T47D (cell line): ENCODE results near the gene TMEM178B.

Source experiments
- DNase-seq, 2 experiments: peaks; one replicate each; pipeline versions ENCODE4 v3.0.0 to v3.0.0-alpha.2; 2011 to 2012; ENCODE audit warnings: low read depth in 1 of 2, low spot score in 1 of 2
- JUND ChIP-seq: IDR thresholded peaks from 2 replicates; pipeline ENCODE4 v1.6.1; 2012; ENCODE audit warnings: low read depth
- in situ Hi-C: cut with HindIII; loops from 2 replicates; pipeline ENCODE4 v1.10.0; 2016; ENCODE audit warnings: low sequenced_read_pairs, low pct_unique_long_range_greater_than_20kb

TMEM178B gene

DNA sequence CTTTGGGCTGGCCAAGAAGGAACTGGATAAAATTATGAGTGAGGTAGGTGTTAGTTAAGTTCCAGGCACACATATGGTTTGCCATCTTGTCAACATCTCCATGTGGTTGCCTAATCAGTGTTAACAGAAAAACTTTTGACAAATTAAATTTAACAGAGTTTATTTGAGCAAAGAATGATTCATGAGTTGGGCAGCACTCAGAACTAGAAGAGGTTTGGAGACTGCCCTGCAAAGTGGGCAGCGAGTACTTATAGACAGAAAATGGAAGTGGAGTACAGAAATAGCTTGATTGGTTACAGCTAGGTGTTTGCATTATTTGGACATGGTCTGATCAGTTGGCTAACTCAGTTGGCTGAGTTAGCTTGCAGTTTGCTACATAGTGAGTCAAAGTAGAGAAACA, 439.9 kb downstream of the TMEM178B start:
- in situ Hi-C loops = no loop called here
- no peak for DNase-seq
- no peak for TF ChIP-seq JUND

DNA sequence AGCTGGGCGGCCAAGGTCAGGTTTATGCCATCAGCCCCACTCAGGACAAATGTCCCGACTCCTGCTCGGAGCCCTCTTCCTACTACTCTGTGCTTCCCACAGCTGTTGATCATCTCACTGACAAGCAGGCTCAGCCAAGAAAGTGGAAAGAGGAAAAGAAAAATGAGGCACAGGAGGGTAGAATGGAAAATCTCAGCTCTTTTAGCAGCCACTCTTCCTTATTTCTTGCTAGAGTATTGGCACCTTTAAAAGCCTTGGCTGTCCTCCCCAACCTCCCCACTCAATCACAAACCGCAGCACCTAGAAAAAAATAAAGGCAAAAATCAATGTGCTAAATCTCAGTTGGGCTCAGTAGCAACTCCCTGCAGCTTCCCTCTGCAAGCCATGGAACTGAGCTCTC, 442.1 kb downstream of the TMEM178B start:
- DNase-seq = no peak
- in situ Hi-C loops = no loop called here
- no peak for TF ChIP-seq JUND

DNA sequence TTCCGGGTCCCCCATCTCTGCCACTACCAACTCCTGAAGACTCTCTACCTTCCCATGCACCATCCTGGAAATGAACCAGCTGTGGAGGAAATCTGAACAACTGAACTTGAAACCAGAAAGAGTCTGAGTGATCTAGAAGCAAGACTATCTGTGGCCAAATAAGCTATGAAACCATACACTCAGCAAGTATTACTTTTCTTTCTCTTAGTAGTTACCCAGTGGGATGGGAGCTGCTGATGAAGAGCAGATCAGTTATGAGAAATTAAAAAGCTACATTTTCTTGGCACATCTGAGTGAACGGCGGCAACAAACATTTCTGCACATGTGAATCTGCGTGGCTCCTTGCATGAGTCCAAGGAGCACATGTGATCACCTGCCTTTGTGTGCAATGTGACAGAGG, 445.8 kb downstream of the TMEM178B start:
- DNase-seq = no peak
- no peak for TF ChIP-seq JUND
- in situ Hi-C loops = no loop called here

DNA sequence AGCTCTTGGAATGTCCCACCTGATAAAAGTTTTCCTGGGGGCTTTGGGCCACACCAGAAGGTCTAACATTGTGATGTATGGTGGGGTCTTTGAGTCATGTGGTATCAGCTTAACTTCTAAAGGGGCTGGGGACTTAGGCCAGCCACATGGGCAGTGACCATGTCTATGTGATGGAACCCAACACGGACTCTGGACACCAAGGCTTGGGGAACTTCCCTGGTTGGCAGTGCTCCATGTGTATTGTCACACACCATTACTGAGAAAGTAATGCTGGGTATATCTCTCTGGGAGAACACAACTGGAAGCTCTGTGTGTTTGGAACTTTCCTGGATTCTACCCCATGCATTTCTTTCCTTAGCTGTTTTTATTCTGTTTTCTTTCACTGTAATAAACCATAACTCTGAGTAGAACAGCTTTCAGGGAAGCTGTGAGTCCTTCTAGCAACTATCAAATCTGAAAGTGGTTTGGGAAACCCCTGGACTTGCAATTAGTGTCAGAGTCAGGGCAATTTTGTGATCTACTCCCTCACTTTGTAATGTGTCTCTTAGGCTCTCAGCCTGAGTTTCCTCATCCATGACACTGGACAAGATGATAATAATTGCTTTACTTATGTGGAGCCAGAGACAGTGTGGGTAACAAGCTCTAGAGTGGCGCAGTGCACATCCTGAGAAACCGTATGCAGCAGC, 448.9 kb downstream of the TMEM178B start:
- no peak for DNase-seq
- TF ChIP-seq JUND = no peak
- in situ Hi-C loops = no loop called here

DNA sequence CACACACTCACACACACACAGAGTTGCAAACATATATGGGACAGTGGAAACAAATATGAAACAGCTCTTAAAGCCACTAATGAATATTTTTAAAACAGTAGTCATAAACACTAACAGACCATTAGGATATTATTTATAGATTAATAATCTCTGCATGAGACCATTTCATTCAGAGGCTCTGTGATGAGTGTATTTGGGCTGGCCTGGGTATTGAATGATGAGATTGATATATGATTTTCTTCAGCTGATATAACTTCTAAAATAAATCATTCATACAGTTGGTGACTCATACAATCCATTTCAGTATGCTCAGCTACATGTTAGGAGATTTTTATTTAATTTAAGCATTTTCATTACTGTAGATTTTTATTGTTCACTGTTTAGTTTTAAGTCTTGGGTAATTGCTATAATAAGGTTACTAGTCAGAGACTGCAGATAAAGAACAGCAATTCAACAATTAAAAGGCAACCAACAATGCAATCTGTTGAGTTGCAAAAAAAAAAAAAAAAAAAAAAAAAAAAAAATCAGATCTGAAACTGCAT, 452.2 kb downstream of the TMEM178B start:
- TF ChIP-seq JUND = no peak
- DNase-seq = no peak
- in situ Hi-C loops = no loop called here

DNA sequence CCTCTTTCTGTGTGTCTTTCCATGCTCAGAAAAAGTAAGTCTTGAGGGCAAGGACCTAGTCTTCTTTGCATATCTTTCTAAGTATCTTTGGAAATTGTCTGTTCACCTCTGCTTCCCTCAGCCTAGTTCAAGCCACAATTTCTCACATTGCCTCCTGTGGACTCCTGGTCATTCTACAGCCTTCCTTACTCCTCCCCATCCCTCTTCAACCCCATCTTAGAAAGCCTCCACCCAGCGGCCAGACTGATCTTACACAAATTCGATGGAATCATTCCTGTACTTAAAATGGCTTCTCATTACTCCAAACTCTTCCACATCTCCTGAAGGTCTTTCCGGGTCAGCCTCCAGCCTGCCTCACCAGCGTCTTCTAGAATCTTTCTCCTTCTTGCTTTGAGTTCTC, 453.2 kb downstream of the TMEM178B start:
- DNase-seq = no peak
- no peak for TF ChIP-seq JUND
- in situ Hi-C loops = no loop called here

DNA sequence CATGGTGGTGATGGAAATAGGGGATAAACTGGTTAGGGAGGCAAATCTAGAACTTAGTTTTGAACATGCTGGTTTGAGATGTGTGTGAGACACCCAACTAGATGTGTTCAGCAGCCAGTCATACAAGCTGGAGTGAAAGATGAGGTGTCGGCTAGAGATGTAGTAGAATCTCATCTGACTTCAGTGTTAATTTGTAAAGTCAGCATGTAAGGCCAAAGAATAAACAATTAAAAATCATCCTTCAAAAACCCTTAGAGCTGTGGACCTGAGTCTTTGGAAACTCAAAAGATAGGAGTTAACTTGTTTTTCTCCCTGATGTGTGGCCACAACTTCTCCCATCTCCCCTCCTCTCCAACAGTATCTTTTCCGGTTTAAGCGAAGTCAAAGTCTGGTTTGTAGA, 454.5 kb downstream of the TMEM178B start:
- DNase-seq = no peak
- in situ Hi-C loops = no loop called here
- no peak for TF ChIP-seq JUND
